Muscle of leg (tissue), 11 donors: Measurements from ENCODE around the gene NEGR1. TPM values are rescaled to one million over a fixed set of nuclear protein-coding genes. Genes with fewer than 3 reads are reported as not detected.

Experiments used
- DNase-seq: peaks from one replicate; pipeline ENCODE4 v3.0.0; 2013
- H3K27ac ChIP-seq: one replicate; pipeline ENCODE4 v1.5.1; 2013; ENCODE audit warnings: mild to moderate bottlenecking, low read length, control low read depth
- H3K27me3 ChIP-seq: one replicate; pipeline ENCODE4 v1.6.1; 2013; ENCODE audit warnings: low read length; ENCODE audit not compliant: control insufficient read depth, insufficient read depth
- H3K36me3 ChIP-seq: one replicate; pipeline ENCODE4 v1.6.1; 2013; ENCODE audit warnings: low read length; ENCODE audit not compliant: control insufficient read depth, insufficient read depth
- H3K4me1 ChIP-seq: one replicate; pipeline ENCODE4 v1.6.1; 2013; ENCODE audit warnings: low read length; ENCODE audit not compliant: control insufficient read depth, insufficient read depth
- H3K4me3 ChIP-seq: one replicate; pipeline ENCODE4 v1.5.1; 2013; ENCODE audit warnings: low read length, control low read depth
- H3K9me3 ChIP-seq: replicated peaks from 2 replicates; pipeline ENCODE4 v1.6.1; 2013; ENCODE audit warnings: low read depth, low read length; ENCODE audit not compliant: control insufficient read depth
- WGBS: methylation state at CpG from one replicate; pipeline ENCODE4 v1.1.5; 2013; ENCODE audit warnings: missing lambda C conversion rate; ENCODE audit not compliant: insufficient coverage; 5-methylcytosine and 5-hydroxymethylcytosine counted together
- polyA plus RNA-seq, 8 donors: library from polyadenylated mRNA; unstranded; fragments of 120-200 nt; gene quantifications; one replicate each; pipeline versions ENCODE4 v1.2.1 to v1.2.3, GENCODE V29; 2013; ENCODE audit warnings: inconsistent platforms in 1 of 8, low replicate concordance in 1 of 8; ENCODE audit not compliant: insufficient read length in 8 of 8, insufficient read depth in 1 of 8
- total RNA-seq: library from RNA; stranded (reverse); fragments of 120-200 nt; gene quantifications from one replicate; pipeline ENCODE4 v1.2.4, GENCODE V29; 2013

Gene NEGR1
- total and polyA plus RNA-seq, 9 donors = 15.5 to 24.1 (median 22.1) TPM

DNA sequence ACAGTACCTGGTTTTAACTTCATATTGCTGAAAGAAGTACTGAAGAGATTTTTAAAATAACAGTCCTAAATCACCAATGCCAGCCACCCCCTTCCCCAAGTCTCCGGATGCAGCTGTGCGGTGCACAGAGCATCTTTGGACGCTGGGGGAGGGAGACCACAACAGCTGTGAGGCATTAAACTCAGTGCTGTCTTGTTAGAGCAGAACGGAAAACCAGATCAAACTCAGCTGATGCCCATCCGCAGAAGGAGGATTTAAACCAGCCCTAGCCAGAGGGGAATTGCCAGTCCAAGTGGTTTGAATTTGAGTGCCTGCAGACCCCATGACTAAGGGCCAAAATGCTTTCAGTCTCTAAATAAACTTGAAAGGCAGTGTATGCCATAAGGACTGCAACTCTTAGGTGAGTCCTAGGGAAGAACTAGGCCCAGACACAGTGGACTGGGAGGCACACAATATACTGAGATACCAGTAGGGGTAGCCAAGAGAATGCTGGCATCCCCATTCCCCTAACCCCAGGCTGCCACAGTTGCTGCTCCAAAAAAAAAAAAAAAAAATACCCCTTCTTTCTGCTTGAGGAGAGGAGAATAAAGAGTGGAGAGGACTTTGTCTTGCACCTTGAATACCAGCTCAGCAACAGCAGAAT is 576.2 kb downstream of the NEGR1 start:
- peak; percentile 53 for DNase-seq
- Histone ChIP-seq H3K36me3 (no peaks in the 10 kb centered on the region), H3K27ac (no peak overlapping the region), H3K9me3 (peaks cover 6% of the 10 kb centered on the region), H3K4me1 (peaks cover 4% of the 10 kb centered on the region), H3K4me3 (no peak overlapping the region), H3K27me3 (no peaks in the 10 kb centered on the region)
- 34% methylated on average over 5 of the region's 5 CpGs for WGBS

DNA sequence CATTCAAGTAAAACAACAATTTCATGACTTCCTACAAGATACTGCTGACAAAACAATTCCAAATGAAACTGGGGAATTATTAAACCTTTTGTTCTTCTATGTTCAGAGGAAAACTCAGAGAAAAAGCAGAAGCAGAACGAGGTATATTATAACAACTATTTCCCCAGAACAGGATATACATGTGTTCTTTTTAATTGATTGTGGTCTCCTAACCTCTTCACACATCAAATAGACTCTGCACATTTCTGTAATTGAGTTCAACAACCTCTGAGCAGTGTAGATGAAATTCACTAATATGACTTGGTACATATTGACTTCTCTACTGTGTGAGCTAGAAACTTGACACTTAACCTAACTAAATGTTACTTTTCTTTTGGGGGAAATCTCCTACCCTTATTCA is 584.2 kb downstream of the NEGR1 start:
- Histone ChIP-seq H3K36me3 (no peaks in the 10 kb centered on the region), H3K4me3 (no peak overlapping the region), H3K27ac (no peak overlapping the region), H3K9me3 (peaks cover 3% of the 10 kb centered on the region), H3K27me3 (no peaks in the 10 kb centered on the region), H3K4me1 (no peaks in the 10 kb centered on the region)
- DNase-seq = no peak
- no CpG with 5 or more reads among the region's 1 CpG for WGBS

DNA sequence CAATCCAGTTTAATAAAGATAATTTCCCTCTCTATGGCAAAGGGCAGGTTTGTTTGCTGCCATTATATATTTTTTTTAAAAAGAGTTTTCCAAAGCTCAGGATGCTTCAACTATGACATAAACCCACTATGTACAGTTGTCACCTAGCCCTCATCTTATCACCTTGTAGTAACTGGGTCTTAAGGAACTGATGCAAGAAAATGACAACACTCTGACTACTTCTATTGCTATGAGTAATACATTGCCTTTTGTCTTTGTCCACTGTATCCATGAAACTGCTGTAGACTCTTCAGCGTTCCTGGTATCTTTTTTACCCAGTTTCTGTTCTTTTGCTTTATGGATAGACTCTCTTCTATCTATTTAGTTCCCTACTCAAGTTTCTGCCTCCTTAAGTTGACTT is 586.5 kb downstream of the NEGR1 start:
- no CpG with 5 or more reads among the region's 1 CpG for WGBS
- H3K4me1 ChIP-seq = no peaks in the 10 kb centered on the region
- DNase-seq = no peak

DNA sequence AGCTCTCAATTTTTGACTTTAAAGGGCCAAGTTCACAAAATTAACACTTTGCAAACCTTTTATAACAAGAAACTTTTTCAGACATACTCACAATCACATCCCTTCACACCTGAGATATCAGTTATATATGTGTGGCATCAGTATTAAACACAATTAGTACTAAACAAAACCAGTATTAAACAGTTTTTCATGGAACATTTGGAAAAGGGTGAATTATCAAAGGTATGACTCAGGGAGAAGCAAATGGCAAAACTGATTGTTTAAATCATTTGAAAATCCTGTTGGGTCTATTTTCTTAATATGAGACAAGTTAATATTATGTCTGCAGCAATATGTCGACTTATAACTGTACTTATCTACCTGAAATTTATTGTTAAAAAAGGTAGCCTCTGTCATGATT is 587.3 kb downstream of the NEGR1 start:
- H3K4me1 ChIP-seq = no peaks in the 10 kb centered on the region
- DNase-seq = no peak
- H3K27me3 ChIP-seq = no peaks in the 10 kb centered on the region
- no peaks in the 10 kb centered on the region for H3K36me3 ChIP-seq
- no peak overlapping the region for H3K27ac ChIP-seq
- no peak overlapping the region for H3K4me3 ChIP-seq
- H3K9me3 ChIP-seq = no peaks in the 10 kb centered on the region
- WGBS = no CpG with 5 or more reads among the region's 1 CpG

More for the DNA sequence above, 586.5 kb downstream of the NEGR1 start:
- Histone ChIP-seq H3K27me3 (no peaks in the 10 kb centered on the region), H3K9me3 (no peaks in the 10 kb centered on the region), H3K36me3 (no peaks in the 10 kb centered on the region), H3K4me3 (no peak overlapping the region), H3K27ac (no peak overlapping the region)

DNA sequence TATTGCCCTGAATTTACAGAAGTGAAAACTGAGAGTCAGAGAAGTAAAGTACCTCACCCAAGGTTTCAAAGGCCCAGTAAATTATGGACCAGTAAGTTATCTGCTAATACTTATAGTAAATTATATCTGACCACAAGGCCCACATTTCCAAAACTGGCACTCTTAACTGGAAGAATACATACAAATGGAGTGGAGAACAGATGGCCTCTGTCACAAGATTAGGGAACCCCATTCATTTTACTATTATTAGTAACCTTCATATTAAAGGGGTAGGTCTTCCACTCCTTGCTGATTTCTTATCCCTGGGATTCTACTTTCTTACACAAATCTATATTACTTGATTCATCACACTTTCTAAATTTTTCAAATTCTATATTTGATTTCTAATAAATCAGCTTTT is 588.8 kb downstream of the NEGR1 start:
- Histone ChIP-seq H3K4me3 (no peak overlapping the region), H3K27ac (no peak overlapping the region), H3K4me1 (no peaks in the 10 kb centered on the region), H3K36me3 (no peaks in the 10 kb centered on the region), H3K27me3 (no peaks in the 10 kb centered on the region), H3K9me3 (no peaks in the 10 kb centered on the region)
- no peak for DNase-seq

DNA sequence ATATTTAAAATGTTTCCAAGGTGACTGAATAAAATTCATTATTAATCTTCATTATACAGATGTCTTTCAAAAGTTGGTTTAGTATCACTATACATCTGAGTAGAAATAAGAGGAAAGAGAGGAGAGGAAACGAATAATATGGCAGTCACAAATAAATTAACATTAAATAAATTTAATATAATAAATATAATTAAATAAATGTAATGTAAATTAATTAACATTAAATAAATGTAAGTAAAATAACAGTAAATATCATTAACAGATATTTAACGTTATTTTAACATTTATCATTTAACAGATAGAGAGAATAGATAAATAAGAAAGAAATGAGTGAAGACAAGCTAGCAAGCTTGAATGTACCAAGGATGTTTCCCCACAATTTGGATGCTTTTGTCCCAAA is 592.7 kb downstream of the NEGR1 start:
- H3K4me3 ChIP-seq = no peak overlapping the region
- no peak for DNase-seq
- WGBS = no CpG with 5 or more reads among the region's 2 CpGs

DNA sequence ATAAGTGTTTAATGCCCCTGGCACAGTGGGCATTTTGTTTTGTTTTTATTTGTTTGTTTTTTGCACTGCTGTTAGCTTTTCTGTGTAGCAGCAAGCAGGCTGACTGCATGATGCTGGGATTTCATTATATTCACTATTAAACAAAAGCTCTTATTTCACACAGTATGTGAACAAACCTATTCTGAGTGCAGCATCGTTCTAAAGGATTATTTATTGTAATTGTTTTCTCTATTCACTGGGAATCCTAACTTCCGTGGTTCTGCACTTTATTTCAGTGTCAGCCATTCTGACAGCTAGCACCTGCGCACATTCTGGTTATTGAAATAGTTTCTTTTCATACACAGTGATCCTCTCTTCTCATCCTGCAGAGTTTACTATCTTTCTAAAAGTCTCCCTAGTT is 595.0 kb downstream of the NEGR1 start:
- Histone ChIP-seq H3K4me3 (no peak overlapping the region), H3K27me3 (no peaks in the 10 kb centered on the region), H3K9me3 (no peaks in the 10 kb centered on the region), H3K36me3 (no peaks in the 10 kb centered on the region), H3K4me1 (no peaks in the 10 kb centered on the region), H3K27ac (no peak overlapping the region)
- DNase-seq = no peak
- no CpG with 5 or more reads among the region's 3 CpGs for WGBS

More for the DNA sequence above, 592.7 kb downstream of the NEGR1 start:
- H3K27ac ChIP-seq = no peak overlapping the region
- H3K4me1 ChIP-seq = no peaks in the 10 kb centered on the region
- no peaks in the 10 kb centered on the region for H3K9me3 ChIP-seq
- no peaks in the 10 kb centered on the region for H3K27me3 ChIP-seq
- H3K36me3 ChIP-seq = no peaks in the 10 kb centered on the region

DNA sequence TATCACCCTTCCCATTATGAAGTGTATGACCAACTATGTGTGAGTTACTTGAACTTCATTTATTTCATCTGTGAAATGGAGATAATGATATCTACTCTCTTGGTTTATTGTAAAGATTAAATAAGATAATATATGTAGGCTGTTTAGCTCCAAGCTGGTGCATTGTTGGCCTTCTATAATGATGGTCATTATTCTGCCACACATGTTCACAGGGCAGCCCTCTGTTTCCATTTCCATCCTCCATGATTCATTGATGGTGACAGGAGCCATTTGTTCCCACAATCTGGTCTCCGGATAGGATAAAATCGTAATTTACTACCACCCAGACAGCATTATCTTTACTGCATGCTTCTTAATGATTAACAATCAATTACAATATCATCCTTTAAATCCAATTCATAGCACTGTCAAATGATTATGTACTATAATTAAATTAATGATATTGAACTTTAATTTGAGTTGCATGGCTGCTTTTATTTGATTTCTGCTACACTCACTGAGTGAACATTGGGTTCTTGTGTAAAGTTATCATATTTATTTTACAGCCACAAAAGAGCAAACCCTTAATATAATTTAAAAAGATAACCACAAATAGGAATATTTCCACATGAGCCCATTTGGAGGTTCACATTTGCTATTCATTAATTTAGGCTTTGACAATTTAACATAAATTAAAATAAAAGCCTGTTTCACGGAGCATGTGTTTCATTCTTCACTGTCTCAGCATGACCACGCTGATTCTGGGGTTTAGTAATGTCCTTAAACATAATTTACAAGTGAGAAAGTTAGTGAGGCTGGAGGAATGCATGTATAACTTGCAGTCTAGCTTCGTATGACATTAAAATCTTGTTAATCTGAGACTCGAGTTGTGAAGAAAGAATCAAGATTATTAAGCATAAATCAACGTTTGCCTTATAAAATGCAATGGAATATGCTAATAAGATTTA is 605.1 kb downstream of the NEGR1 start:
- no peaks in the 10 kb centered on the region for H3K27me3 ChIP-seq
- no peak overlapping the region for H3K27ac ChIP-seq
- no peaks in the 10 kb centered on the region for H3K4me1 ChIP-seq
- no CpG with 5 or more reads among the region's 7 CpGs for WGBS
- H3K36me3 ChIP-seq = no peaks in the 10 kb centered on the region
- H3K4me3 ChIP-seq = no peak overlapping the region
- no peak for DNase-seq
- no peaks in the 10 kb centered on the region for H3K9me3 ChIP-seq

DNA sequence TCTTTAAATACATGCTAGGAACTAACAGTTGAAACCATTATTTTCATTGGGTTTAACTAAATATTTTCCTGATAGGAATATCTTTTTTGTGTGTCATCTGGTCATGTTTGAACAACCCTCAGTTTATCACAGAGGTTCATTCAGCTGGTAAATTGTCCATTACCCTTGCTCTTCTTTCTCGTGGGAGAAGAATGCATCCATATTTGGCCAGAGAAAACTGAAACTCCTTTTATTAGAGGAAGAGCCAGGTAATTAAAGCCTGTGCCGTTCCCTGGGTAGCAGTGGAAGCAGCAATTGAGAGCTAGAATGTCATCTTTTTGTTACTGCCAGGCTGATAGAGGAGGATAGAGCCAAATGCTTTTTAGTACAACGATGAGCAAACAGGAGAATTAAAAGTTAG is 614.3 kb downstream of the NEGR1 start:
- no peaks in the 10 kb centered on the region for H3K36me3 ChIP-seq
- H3K27ac ChIP-seq = no peak overlapping the region
- DNase-seq = no peak
- 25% methylated on average over 1 of the region's 3 CpGs for WGBS
- H3K27me3 ChIP-seq = no peaks in the 10 kb centered on the region
- no peaks in the 10 kb centered on the region for H3K9me3 ChIP-seq
- no peak overlapping the region for H3K4me3 ChIP-seq
- H3K4me1 ChIP-seq = no peaks in the 10 kb centered on the region

DNA sequence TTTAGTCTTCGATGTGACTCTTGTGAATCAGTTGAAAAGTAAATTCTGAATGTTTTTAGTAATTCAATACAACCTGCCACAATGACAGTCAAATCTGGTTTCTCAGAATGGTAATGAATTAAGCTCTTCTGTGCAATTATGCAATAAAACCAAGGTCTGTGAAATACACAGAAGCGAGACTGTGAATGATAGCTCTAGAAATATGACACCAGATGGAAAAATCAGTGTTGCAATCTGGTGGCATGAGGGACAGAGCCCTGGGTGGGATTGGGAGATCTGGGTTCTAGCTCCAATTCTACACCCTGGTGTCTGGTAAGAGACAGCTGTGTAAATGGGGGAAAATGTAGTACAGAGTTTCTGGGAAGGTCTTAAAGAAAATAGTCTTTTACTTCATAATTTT is 615.1 kb downstream of the NEGR1 start:
- no CpG with 5 or more reads among the region's 2 CpGs for WGBS

More for the DNA sequence above, 615.1 kb downstream of the NEGR1 start:
- no peaks in the 10 kb centered on the region for H3K9me3 ChIP-seq
- DNase-seq = no peak
- no peaks in the 10 kb centered on the region for H3K27me3 ChIP-seq
- no peaks in the 10 kb centered on the region for H3K36me3 ChIP-seq
- no peak overlapping the region for H3K4me3 ChIP-seq
- H3K27ac ChIP-seq = no peak overlapping the region
- H3K4me1 ChIP-seq = no peaks in the 10 kb centered on the region
